Brain microvascular endothelial cell (primary cell): ENCODE data around the gene DUSP22.

Experiments
- DNase-seq: peaks from one replicate; pipeline ENCODE4 v3.0.0-alpha.2; 2020
- H3K27ac ChIP-seq: fragments of 250-450 bp; sonication (Bioruptor Pico); 2 replicates; pipeline ENCODE4 v1.5.1; 2020; ENCODE audit warnings: mild to moderate bottlenecking, moderate library complexity
- H3K27me3 ChIP-seq: fragments of 250-450 bp; sonication (Bioruptor Pico); replicated peaks from 2 replicates; pipeline ENCODE4 v1.5.1; 2020; ENCODE audit warnings: mild to moderate bottlenecking
- H3K36me3 ChIP-seq: fragments of 250-450 bp; sonication (Bioruptor Pico); replicated peaks from 2 replicates; pipeline ENCODE4 v1.5.1; 2020; ENCODE audit warnings: mild to moderate bottlenecking
- H3K4me3 ChIP-seq: 2 replicates; pipeline ENCODE4 v1.5.1; 2011; ENCODE audit warnings: low read depth, mild to moderate bottlenecking, control low read depth, low read length, moderate library complexity
- in situ Hi-C: cut with HindIII; loops from 2 replicates; pipeline ENCODE4 v1.10.0; 2017; ENCODE audit warnings: low sequenced_read_pairs, low pct_ligation_motif_present
- TF ChIP-seq, protein P1 (sequence below): IDR thresholded peaks from 2 replicates; pipeline ENCODE4 v1.5.1; 2011; ENCODE audit warnings: low read depth, mild to moderate bottlenecking, moderate library complexity, low read length, control low read depth, inconsistent platforms; ENCODE audit errors: missing control alignments

The DUSP22 gene

GRCh38 chr6:297571-298232, 5.4 kb downstream of the DUSP22 start:
- H3K27me3 ChIP-seq, result no peaks in the 10 kb centered on the region
- in situ Hi-C loops, result no loop called here
- H3K27ac ChIP-seq, result no peak overlapping the region
- TF ChIP-seq, protein P1, sequence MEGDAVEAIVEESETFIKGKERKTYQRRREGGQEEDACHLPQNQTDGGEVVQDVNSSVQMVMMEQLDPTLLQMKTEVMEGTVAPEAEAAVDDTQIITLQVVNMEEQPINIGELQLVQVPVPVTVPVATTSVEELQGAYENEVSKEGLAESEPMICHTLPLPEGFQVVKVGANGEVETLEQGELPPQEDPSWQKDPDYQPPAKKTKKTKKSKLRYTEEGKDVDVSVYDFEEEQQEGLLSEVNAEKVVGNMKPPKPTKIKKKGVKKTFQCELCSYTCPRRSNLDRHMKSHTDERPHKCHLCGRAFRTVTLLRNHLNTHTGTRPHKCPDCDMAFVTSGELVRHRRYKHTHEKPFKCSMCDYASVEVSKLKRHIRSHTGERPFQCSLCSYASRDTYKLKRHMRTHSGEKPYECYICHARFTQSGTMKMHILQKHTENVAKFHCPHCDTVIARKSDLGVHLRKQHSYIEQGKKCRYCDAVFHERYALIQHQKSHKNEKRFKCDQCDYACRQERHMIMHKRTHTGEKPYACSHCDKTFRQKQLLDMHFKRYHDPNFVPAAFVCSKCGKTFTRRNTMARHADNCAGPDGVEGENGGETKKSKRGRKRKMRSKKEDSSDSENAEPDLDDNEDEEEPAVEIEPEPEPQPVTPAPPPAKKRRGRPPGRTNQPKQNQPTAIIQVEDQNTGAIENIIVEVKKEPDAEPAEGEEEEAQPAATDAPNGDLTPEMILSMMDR, result no peak
- no peak for DNase-seq
- H3K4me3 ChIP-seq, result no peak overlapping the region
- H3K36me3 ChIP-seq, result no peaks in the 10 kb centered on the region

DNA sequence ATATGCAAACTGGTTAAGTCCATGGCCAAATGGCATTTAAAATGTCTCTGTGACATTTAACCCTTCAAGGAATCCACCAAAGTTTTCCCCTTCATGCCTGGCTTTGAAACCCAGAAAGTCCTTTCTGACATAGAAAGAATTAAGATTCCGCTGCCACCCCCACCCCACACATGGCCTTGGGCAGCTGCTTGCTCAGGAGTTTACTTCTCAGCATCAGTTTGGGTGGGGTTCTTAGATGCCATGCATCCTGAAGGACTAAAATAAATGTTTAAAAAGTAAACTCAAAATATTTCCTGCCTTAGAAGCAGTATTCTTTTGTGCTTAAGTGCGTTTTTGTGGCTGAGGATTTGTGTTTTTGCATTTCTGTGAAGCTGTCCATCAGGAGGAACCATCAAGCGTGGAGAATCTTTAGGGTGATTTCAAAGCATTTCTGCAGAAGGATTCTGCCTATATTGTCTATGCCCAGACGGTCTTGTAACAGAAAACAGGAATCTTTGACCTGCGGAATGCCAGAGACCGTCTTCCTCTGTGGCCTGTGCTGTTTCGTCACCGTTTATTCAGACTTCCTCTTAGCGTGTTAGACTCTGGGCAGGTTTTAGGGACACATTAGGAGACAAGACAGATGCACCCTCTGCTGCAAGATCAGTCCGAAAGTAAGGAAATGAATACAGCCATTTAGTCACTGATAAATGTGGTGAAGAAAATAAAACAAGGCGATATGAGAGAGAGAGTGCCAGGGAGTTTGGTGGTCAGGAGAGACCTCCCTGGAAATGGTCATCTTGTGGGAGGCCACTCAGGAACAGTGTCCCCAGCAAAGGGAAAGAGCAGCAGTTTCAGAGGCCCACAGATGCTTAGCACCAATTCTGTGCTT, 6.2 kb downstream of the DUSP22 start:
- DNase-seq, result no peak

DNA sequence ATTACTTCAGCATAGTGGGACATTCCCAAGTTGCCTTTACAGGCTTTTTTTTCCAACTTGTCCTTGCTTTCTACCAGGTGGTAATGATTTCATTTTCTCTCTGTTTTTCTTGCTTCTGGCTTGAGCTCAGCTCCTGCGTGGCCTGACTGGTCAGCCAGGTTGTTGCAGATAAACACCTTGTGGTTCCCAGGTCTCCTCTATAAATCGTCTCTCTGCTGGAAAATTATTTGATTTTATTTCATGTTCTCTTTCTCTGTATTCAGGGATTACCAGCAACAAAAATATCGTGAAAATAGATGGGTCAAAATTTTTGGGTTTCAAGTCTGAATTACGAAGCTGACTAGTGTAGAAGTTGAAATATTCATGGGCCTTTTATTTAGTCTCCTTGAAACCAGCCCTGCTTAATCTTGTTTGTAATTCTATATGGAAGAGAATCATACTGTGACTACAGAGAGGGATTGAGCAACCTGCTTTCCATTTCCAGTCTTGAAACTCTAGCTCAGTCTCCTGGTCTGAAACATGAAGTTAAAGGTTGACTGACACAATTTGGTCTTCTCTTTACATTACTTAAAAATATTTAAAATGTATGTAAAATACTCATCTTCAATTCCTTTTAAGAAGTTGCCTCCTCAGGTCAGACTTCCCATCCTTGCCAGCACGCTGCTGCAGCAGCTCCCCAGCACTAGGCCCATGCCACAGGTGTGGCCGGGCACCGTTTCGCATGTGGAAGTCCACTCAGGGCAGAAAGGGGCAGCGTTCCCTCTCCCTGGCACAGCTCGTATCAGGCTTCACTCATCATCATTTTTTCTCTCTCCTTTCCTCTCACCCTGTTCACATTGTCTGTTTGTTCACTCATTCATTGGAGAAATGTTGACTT, 7.1 kb downstream of the DUSP22 start:
- H3K27me3 ChIP-seq, result no peaks in the 10 kb centered on the region
- TF ChIP-seq, protein P1, result no peak
- H3K27ac ChIP-seq, result no peak overlapping the region
- no peak for DNase-seq
- in situ Hi-C loops, result no loop called here
- no peaks in the 10 kb centered on the region for H3K36me3 ChIP-seq
- H3K4me3 ChIP-seq, result no peak overlapping the region

More for the DNA sequence above, 6.2 kb downstream of the DUSP22 start:
- in situ Hi-C loops, result no loop called here
- Histone ChIP-seq H3K27me3 (no peaks in the 10 kb centered on the region), H3K27ac (no peak overlapping the region), H3K4me3 (no peak overlapping the region), H3K36me3 (no peaks in the 10 kb centered on the region)
- TF ChIP-seq, protein P1, result no peak

DNA sequence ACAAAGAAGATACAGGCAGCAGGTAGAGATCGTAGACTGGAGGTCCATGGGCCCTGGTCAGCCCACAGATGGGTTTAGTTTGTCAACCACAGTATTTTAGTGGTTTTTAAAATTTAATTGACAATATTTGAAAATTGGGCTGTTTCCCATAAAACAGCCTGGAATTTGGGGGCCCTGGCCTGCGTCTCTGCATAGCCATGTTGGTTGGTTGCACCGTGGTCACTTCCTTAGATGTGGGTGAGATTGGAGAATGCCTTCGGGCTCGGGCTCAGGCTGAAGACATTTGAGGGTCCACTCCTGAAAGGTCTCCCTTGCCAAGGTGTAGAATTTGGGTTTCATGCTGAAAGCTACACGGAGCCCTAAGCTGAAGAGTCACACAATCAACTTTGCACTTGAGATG, 7.7 kb downstream of the DUSP22 start:
- in situ Hi-C loops, result no loop called here
- H3K36me3 ChIP-seq, result no peaks in the 10 kb centered on the region

DNA sequence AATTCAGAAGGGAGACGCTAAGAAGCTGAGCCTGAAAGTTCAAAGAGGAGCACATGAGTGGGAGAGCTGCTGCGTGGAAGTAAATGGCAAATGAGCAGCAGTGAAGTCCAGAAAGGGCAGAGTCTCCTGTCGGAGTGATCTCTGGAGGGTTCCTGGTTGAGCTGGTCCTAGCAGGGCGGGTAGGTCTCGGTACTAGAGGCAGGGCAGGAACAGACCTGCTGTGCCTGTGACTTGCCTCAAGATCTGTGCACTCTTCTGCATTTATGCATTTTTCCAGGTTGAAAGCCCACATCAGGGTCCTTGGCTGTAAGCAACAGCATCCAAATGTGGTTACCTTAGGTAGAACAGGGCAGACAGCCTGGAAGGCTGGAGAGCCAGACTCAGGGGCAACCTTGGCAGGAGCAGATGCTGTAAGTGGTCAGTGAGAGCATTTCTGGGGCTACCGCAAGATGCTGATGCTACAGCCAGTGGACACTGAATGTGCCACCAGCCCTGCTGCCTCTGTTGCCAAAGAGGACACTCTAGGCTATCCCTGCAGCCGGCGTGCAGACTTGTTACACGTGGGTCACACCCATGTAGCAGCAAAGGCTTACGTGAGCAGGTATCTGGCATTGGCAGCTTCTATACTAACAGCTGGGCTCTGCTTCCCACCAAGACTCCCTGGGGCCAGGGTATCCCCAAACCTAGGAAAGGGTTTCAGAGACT, 8.4 kb downstream of the DUSP22 start:
- no peak overlapping the region for H3K4me3 ChIP-seq
- no peaks in the 10 kb centered on the region for H3K27me3 ChIP-seq
- TF ChIP-seq, protein P1, result no peak
- in situ Hi-C loops, result no loop called here
- H3K27ac ChIP-seq, result no peak overlapping the region
- no peak for DNase-seq
- H3K36me3 ChIP-seq, result no peaks in the 10 kb centered on the region

More for the DNA sequence above, 7.7 kb downstream of the DUSP22 start:
- H3K27ac ChIP-seq, result no peak overlapping the region
- TF ChIP-seq, protein P1, result no peak
- H3K4me3 ChIP-seq, result no peak overlapping the region
- DNase-seq, result no peak
- no peaks in the 10 kb centered on the region for H3K27me3 ChIP-seq
